Umbilical cord (tissue), 2 donors: ENCODE data around the gene SLX4. TPM values are rescaled to one million over a fixed set of nuclear protein-coding genes. Genes with fewer than 3 reads are reported as not detected.
"Not testable (repeated sequence)": the region's sequence is repeated elsewhere in the genome, so short reads cannot be mapped to it uniquely, and the experiment has no call there.

ENCODE experiments used
- DNase-seq: peaks from one replicate; pipeline ENCODE4 v3.0.0-alpha.2; 2015; ENCODE audit warnings: low spot score
- total RNA-seq: library from RNA; depleted of rRNA; stranded (reverse); fragments of >200 nt; gene quantifications from one replicate; pipeline ENCODE4 v1.2.3, GENCODE V29; 2014; ENCODE audit warnings: low replicate concordance; ENCODE audit not compliant: insufficient read depth

The SLX4 gene
- total RNA-seq, 1 donor from 2014 or later = 4.8 TPM

GRCh38 chr16:3642397-3643094 lies 31.1 kb upstream of the SLX4 start:
- peak; percentile 68 for DNase-seq

GRCh38 chr16:3641801-3642396 lies 30.5 kb upstream of the SLX4 start:
- no peak for DNase-seq

- DNase-seq = no peak
These were observed 29.5 kb upstream of the SLX4 start for GRCh38 chr16:3640632-3641501.

- DNase-seq = peak; percentile 41
These were observed 28.8 kb upstream of the SLX4 start for GRCh38 chr16:3640207-3640606.

GRCh38 chr16:3638916-3639644 lies 27.7 kb upstream of the SLX4 start:
- DNase-seq = no peak

- peak; percentile 80 for DNase-seq
These were observed 26.0 kb upstream of the SLX4 start for GRCh38 chr16:3637371-3637923.

- DNase-seq = no peak
These were observed 14.7 kb upstream of the SLX4 start for GRCh38 chr16:3625911-3626732.

- DNase-seq = no peak
These were observed 13.9 kb upstream of the SLX4 start for GRCh38 chr16:3625331-3625730.

GRCh38 chr16:3623642-3624041 lies 12.2 kb upstream of the SLX4 start:
- DNase-seq = no peak

GRCh38 chr16:3618769-3619141 lies 7.3 kb upstream of the SLX4 start:
- DNase-seq = no peak

GRCh38 chr16:3612510-3613466 lies 1.4 kb upstream of the SLX4 start:
- no peak for DNase-seq

GRCh38 chr16:3610698-3611145 lies 684 bp downstream of the SLX4 start:
- DNase-seq = no peak

- no peak for DNase-seq
These were observed 1.3 kb downstream of the SLX4 start for GRCh38 chr16:3609895-3610697.

- not testable (repeated sequence) for DNase-seq
These were observed 2.4 kb downstream of the SLX4 start for GRCh38 chr16:3608976-3609375.

GRCh38 chr16:3608069-3608468 lies 3.3 kb downstream of the SLX4 start:
- no peak for DNase-seq

GRCh38 chr16:3607634-3608033 lies 3.8 kb downstream of the SLX4 start:
- DNase-seq = no peak

GRCh38 chr16:3607161-3607560 lies 4.2 kb downstream of the SLX4 start:
- DNase-seq = no peak

- DNase-seq = no peak
These were observed 5.0 kb downstream of the SLX4 start for GRCh38 chr16:3606441-3606840.

- DNase-seq = no peak
These were observed 9.1 kb downstream of the SLX4 start for GRCh38 chr16:3602320-3602653.
